Measurements from ENCODE around the gene POLR1G.

Gene POLR1G

GRCh38 chr19:45446944-45447343 lies 40.5 kb downstream of the POLR1G start:
- Histone ChIP-seq H3F3A (ENCODE audit: low read depth) (no peaks in the 10 kb centered on the region), H3K4me2 (ENCODE audit: low read depth, low read length, poor library complexity, severe bottlenecking) (no peak overlapping the region)

GRCh38 chr19:45448425-45448756 lies 41.9 kb downstream of the POLR1G start:
- TF ChIP-seq EZH2phosphoT487 (IDR thresholded peaks at IDR 0.05; ENCODE audit: borderline replicate concordance) (no peak), CTCF (conservative IDR thresholded peaks at IDR 0.05; ENCODE audit: low read length) (no peak)
- Histone ChIP-seq H3K27me3 (ENCODE audit: insufficient read depth, low read length, poor library complexity, severe bottlenecking) (no peaks in the 10 kb centered on the region), H3K36me3 (ENCODE audit: insufficient read depth, low read length) (no peaks in the 10 kb centered on the region), H3K79me2 (ENCODE audit: insufficient read depth, low read length) (no peaks in the 10 kb centered on the region), H3F3A (ENCODE audit: low read depth) (peaks cover 7% of the 10 kb centered on the region; the same call in 1 of the 2 replicates), H3K9me3 (ENCODE audit: insufficient read depth, low read depth, low read length) (no peaks in the 10 kb centered on the region), H3K4me1 (ENCODE audit: insufficient read depth, low read length, poor library complexity, severe bottlenecking) (peaks cover 15% of the 10 kb centered on the region), H4K20me1 (ENCODE audit: insufficient read depth, low read length, poor library complexity, severe bottlenecking) (no peaks in the 10 kb centered on the region), H3K9ac (ENCODE audit: low read depth, low read length, poor library complexity, severe bottlenecking) (no peak overlapping the region), H3K4me3 (ENCODE audit: low read length, poor library complexity, severe bottlenecking) (no peak overlapping the region), H2AFZ (ENCODE audit: low read length) (no peak overlapping the region), H3K9me2 (replicated peaks; ENCODE audit: low read depth, low read length) (no peaks in the 10 kb centered on the region), H3K4me2 (ENCODE audit: low read depth, low read length, poor library complexity, severe bottlenecking) (no peak overlapping the region)

More at GRCh38 chr19:45446944-45447343, 40.5 kb downstream of the POLR1G start:
- Histone ChIP-seq H3K36me3 (ENCODE audit: insufficient read depth, low read length) (no peaks in the 10 kb centered on the region), H3K9me2 (replicated peaks; ENCODE audit: low read depth, low read length) (no peaks in the 10 kb centered on the region), H3K4me1 (ENCODE audit: insufficient read depth, low read length, poor library complexity, severe bottlenecking) (peaks cover 24% of the 10 kb centered on the region), H3K4me3 (ENCODE audit: low read length, poor library complexity, severe bottlenecking) (no peak overlapping the region), H3K9me3 (ENCODE audit: insufficient read depth, low read depth, low read length) (no peaks in the 10 kb centered on the region), H2AFZ (ENCODE audit: low read length) (no peak overlapping the region), H3K27me3 (ENCODE audit: insufficient read depth, low read length, poor library complexity, severe bottlenecking) (no peaks in the 10 kb centered on the region), H3K9ac (ENCODE audit: low read depth, low read length, poor library complexity, severe bottlenecking) (no peak overlapping the region), H3K79me2 (ENCODE audit: insufficient read depth, low read length) (no peaks in the 10 kb centered on the region), H4K20me1 (ENCODE audit: insufficient read depth, low read length, poor library complexity, severe bottlenecking) (no peaks in the 10 kb centered on the region)
- no peak for TF ChIP-seq EZH2phosphoT487 (IDR thresholded peaks at IDR 0.05; ENCODE audit: borderline replicate concordance)
- no peak for TF ChIP-seq CTCF (conservative IDR thresholded peaks at IDR 0.05; ENCODE audit: low read length)

GRCh38 chr19:45448887-45449299 lies 42.4 kb downstream of the POLR1G start:
- Histone ChIP-seq H2AFZ (ENCODE audit: low read length) (no peak overlapping the region), H3K27me3 (ENCODE audit: insufficient read depth, low read length, poor library complexity, severe bottlenecking) (no peaks in the 10 kb centered on the region), H3K36me3 (ENCODE audit: insufficient read depth, low read length) (no peaks in the 10 kb centered on the region), H3K4me2 (ENCODE audit: low read depth, low read length, poor library complexity, severe bottlenecking) (no peak overlapping the region), H3K9me3 (ENCODE audit: insufficient read depth, low read depth, low read length) (no peaks in the 10 kb centered on the region), H4K20me1 (ENCODE audit: insufficient read depth, low read length, poor library complexity, severe bottlenecking) (no peaks in the 10 kb centered on the region), H3K79me2 (ENCODE audit: insufficient read depth, low read length) (no peaks in the 10 kb centered on the region), H3K9me2 (replicated peaks; ENCODE audit: low read depth, low read length) (no peaks in the 10 kb centered on the region), H3K4me3 (ENCODE audit: low read length, poor library complexity, severe bottlenecking) (no peak overlapping the region), H3F3A (ENCODE audit: low read depth) (peaks cover 7% of the 10 kb centered on the region; the same call in 1 of the 2 replicates), H3K9ac (ENCODE audit: low read depth, low read length, poor library complexity, severe bottlenecking) (no peak overlapping the region), H3K4me1 (ENCODE audit: insufficient read depth, low read length, poor library complexity, severe bottlenecking) (peaks cover 15% of the 10 kb centered on the region)
- TF ChIP-seq EZH2phosphoT487 (IDR thresholded peaks at IDR 0.05; ENCODE audit: borderline replicate concordance) (no peak), CTCF (conservative IDR thresholded peaks at IDR 0.05; ENCODE audit: low read length) (no peak)

Data from Loucy (cell line).